Activated naive CD8-positive, alpha-beta T cell treated with anti-CD3 and anti-CD28 coated beads, Interleukin-2, amount 50 U/mL, for 16 hours (primary cell): ENCODE data around the gene AKAP13.
"Not testable (repeated sequence)": the region's sequence is repeated elsewhere in the genome, so short reads cannot be mapped to it uniquely, and the experiment has no call there.

Experiments used
- DNase-seq: peaks from one replicate; pipeline ENCODE4 v3.0.0-alpha.2; 2020; ENCODE audit warnings: low read depth, low spot score

AKAP13 gene

DNA sequence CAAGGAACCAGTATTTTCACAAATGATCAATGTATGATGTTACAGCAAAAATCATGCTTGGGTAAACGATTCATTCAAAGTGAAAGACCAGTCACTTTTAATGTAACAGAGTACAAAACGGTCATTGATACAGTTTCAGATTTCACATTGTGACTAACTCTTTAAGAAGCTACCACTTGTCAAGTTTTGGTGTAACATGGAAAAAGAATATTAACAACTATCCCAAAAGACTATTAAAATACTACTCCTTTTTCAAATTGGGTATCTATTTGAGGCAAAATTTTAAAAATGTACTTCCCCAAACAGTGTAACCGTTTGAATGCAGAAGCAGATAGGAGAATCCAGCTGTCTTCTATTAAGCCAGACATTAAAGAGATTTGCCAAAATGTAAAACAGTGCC lies 31.7 kb downstream of the AKAP13 start:
- no peak for DNase-seq

DNA sequence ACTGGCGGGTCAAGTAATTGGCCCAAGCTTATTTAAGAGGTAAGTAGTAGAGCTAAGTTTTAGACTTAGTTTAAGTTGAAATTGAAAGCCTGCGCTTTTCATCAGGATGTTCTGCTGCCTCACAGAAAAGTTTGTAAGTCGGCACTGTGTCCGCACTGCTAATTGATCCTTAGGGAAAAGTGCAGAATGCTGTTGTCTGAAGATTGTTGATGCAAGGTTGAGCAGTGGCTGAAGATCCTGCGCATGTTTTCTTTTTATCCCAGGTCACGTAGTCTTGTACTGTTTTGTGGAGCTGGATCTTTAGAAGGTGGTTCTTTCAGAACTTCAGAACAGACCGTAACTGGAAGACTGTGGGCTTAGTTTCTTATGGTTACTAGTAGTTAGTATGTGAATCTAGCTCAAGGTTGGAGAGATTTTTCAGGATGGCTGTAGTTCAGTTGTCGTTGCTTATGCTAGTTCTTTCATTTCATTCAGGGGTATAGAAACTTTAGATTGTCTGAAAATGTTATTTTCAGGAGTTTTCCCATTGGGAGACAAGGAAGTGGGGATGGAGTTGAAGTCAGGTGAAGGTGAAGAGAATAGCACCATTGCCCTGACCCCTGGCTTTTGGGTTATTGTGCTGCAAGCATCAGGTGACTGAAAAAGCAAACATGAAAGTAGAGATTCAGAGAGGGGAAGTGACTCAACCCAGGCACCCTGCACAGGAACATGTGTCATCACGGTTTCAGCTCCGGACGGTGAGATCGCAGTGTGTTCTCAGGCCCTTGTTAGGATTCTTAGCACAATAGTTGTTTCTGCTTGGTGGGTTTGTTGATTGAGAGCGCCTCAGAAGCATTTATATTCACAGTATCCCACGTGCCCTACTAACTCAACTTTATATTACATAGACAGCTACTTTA lies 32.8 kb downstream of the AKAP13 start:
- DNase-seq = peak; percentile 50

DNA sequence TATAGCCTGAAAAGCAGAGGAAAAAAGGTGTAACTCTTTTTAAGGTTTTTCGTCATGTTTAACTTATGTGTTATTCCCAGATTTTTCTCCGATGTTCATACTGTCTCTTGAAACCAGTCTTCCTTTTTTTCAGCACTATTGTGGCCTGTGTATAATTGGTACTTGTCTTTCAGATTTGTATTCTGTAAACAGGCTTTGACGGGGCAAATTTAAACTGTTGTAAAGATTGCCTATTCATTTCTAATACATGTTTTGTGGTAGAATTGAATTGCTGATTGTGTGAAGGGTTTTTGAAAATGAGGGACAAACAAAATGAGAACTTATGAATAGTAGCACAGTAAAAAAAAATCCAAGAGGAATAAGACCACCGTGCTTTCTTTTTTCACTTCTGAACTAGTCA lies 33.6 kb downstream of the AKAP13 start:
- no peak for DNase-seq

DNA sequence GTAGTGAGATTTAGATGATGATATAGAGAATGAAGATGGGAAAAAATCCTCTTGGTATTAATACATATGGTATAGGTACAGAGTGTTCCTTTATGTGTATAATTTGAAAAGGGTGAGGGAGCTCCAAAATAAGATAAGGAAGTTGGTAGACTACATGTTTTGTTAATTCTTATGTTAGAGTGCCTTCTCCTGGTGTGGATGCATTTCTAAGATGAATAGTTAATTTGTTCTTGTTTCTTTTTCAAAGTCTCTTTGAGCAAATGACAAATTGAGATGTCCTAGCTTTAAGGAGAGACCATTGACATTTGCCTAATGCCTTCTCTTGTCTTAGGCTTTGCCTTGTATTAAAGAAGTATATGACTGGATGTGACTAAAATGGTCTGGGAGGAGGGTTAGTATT lies 34.1 kb downstream of the AKAP13 start:
- DNase-seq = no peak

DNA sequence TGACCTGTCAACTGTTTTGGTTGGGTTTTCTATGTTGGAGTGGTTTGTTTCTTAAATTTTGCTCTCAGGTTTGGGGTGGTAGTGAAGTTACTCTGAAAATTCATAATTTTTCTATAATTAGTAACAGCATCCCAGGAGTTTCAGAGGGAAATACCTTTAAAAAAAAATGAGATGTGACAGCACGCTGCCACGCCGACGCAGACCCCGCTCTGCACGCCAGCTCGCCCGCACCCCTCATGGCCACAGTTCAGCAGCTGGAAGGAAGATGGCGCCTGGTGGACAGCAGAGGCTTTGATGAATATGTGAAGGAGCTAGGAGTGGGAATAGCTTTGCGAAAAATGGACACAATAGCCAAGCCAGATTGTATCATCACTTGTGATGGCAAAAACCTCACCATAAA lies 34.6 kb downstream of the AKAP13 start:
- DNase-seq = no peak

DNA sequence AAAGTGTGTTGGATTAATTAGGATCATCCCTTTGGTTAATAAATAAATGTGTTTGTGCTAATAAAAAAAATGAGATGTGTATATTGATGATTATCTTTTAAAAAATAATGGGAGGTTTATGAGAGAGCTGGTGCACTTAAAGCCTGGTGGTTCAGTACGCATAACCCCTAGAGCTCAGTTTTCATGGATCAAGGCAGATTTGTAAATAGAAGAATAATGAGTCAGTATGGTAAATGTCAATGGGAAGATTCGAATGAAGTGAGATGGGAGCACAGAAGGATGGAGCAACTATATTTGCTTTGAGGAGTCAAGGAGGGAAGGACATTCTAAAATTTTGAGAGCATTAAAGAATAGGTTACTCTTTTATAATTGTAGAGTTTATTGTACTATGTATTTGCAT lies 35.4 kb downstream of the AKAP13 start:
- no peak for DNase-seq

DNA sequence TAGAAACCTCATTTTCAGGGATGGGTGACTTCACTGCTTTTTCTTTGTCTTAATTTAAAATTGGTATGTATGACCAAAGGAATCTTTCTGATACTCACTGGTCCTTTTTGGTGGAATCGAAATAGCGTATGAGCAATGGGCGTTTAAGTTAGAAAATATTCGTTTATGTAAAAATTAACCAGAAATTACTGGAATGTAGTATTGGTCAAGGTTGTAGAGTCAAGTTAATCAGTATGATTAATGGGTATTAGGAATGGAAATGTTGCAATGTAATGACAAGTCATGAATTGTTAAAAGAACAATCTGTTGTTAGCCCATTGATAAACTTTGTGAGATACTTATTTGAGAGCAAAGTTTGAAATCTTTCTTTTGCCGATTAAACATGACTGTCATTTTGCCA lies 36.9 kb downstream of the AKAP13 start:
- DNase-seq = no peak

DNA sequence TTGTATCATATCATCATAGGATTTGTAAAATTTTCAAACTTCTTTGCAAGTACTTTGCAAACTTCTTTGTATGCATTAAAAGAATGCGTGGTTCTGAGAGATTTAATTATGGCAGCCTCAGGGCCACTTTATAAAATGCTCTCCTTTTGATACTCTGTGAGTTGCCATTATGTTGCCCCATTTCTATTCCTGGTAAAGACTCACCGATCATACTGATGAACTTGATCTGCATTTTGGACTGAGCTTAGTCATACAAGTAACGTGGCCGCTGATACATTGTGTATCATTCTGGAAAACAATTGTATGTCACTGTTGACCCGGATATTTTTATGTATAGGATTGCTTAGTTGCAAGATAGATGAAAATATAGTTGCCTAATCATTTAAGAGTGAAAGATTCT lies 38.8 kb downstream of the AKAP13 start:
- DNase-seq = no peak

DNA sequence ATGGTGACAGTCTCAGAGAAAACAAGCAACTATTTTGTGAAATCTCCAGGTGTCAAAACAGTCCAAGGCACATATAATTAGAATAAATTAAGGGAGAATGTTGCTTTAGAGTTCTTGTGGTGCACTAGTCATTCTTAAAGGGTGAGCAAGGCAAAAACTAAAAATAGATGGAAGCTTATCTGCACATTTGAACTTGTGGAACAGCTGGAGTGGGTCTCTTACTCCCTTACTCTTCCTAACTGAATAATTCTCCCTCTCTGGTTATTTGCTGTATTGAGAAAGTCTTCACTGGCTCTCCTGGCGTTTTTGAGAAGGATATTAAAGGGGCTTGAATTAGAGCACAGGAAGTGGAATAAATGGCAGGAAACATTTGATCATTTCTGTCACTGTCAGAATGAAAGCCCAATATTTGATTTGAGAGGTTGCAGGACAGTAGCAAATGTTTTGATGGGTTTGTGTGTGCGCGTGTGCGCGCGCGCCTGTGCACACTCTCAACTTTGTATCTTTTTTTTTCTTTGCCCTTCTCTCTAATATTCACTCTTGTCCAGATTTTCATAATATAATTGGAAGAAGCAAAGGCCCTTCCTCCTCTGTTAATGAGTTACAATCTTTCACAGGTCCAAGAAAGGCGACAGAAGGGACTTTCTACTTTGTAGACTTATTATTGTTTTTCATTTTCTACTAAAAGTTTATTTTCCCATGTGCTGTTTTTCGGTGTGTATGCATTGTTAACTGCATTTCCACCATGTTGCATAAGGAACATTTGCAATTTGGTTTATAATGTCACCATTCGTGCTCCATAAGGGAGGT lies 40.9 kb downstream of the AKAP13 start:
- no peak for DNase-seq

DNA sequence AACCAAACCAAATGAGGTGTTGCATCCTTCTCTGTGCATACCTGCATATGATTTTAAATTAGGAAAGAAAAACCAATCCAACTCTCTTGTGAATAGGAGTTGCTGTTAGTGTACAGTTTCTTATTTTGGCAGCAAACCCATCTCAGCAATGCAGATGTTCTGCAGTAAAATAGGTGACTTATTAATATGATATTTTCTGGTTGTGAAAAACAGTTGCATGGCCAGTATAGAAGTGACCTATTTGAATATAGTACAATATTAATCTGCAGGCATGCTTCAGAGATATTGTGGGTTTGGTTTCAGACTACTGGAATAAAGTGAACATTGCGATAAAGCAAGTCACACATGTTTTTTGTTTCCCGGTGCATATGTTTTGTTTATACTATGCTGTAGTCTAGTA lies 42.2 kb downstream of the AKAP13 start:
- no peak for DNase-seq

DNA sequence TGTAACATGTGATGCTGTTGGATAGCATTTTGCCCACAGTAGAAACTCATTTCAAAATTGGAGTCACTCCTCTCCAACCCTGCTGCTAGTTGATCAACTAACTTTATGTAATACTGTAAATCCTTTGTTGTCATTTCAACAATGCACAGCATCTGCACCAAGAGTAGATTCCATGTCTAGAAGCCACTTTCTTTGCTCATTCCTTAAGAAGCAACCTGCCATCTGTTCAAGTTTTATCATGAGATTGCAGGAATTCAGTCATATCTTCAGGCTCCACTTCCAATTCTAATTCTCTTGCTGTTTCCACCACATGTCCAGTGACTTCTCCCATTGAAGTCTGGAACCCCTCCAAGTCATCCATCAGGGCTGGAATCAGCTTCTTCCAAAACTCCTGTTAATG lies 42.9 kb downstream of the AKAP13 start:
- DNase-seq = no peak

DNA sequence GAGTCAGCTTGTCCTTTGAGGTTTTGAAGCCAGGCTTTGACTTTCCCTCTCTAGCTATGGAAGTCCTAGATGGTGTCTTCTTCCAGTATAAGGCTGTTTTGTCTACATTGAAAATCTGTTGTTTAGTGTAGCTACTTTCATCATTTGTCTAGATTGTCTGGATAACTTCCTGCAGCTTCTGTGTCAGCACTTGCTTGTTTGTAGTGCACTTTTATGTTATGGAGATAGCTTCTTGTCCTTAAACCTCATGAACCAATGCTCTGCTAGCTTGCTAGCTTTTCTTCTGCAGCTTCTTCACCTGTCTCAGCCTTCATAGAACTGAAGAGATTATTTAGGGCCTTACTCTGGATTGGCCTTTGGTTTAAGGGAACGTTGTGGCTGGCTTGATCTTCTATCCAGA lies 43.8 kb downstream of the AKAP13 start:
- no peak for DNase-seq

DNA sequence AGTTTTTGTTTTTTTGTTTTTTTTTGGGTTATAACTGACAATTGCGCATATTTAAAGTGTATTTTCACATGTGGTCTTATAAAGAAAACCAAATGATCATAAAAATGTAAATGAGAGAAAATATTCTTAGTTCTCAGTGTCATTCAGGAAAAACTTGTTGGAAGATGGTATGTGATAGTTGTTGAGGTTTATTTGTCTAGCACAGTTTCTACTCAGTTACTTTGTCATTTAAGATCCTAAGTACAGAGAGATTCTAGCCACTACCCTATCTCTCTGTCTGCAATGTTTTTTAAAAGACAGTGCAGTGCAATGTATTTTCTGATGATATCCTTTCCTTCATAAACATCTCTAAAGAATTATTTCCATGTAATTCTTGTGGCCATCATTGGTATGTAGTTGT lies 46.1 kb downstream of the AKAP13 start:
- DNase-seq = no peak

DNA sequence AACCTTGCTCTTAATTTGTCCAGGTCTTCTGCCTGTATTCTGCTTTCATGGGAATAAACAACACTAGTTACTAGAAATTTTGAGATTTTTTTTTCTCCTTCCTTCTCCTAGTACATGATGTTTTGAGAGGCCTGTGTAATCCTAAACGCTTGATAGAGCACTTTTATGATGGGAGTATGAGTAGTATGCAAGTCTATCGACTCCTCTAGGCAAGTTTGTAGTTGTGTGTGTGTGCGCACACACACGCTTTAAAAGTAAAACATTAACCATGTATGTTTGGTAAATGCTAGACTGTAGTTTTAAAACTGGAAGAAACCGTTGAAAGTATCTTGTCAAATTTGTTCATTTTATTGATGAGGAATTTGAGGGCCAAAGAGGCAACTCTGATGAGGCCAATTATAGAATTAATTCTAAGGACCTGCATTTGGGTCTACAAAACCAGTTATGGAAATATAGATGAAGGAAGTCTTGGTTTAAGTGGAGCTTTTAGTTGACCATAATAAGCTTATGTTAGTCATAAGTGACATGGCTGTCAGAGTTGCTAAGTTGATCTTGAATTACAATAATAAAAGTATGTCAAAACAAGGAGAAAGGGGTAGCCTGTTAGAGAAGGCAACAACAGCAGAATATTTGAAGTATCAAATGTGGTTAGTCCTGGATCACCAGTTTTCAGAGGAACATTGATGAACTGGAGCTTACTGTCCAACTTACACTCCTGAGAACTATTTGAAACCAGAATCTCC lies 47.1 kb downstream of the AKAP13 start:
- DNase-seq = no peak

DNA sequence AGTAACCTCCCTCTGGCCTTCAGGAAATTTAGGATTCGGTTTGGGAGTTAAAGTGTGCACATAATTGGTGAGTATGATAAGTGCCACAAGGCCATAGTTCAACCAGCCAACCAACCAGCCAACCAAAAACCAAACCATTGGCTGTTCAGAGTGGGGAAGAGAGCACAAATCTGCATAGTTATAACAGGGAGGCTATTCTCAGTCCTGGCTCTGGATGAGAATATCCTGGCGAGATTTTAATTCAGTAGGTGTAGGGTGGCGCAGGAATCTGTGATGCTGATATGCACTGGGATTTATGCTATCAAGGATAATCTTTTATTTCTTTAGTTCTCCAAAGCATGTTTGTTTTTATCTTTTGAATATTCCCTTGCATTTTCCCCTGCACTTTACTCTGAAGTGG lies 49.1 kb downstream of the AKAP13 start:
- no peak for DNase-seq

DNA sequence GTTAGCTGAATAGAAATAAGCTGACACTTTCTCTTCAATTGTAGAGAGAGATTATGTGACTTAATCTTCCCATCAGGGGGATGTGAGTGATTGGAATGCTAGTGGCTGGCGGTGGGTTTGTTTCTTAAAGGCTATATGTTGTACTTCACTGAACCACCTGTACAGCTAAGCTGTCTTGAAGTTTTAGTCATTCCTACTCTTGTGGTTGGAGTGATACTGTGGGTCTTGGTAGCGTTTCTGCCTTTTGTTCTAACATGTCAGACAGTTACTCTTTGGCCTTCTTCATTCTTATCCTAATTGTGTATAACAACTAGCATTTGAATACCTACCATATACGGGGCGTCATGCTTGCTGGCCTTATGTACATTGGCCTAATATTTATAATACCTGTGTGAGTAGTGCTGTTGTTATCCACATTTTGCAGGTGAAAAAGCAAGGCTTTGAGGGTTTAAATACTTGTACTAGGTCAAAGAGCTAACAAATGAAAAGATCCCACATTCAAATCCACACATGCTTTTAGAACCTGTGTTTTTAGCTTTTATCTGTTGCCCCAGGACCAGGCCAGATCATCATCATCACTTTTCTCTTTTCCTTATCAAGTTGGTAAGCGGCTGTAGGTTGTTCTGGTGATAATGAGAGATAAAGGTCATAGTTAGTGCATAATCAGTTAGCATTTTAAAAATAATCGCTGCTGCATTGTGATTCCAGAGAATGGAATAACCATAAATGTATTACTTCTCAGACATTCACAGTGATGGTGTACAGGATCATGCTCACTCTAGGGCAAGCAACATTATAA lies 50.2 kb downstream of the AKAP13 start:
- DNase-seq = no peak

DNA sequence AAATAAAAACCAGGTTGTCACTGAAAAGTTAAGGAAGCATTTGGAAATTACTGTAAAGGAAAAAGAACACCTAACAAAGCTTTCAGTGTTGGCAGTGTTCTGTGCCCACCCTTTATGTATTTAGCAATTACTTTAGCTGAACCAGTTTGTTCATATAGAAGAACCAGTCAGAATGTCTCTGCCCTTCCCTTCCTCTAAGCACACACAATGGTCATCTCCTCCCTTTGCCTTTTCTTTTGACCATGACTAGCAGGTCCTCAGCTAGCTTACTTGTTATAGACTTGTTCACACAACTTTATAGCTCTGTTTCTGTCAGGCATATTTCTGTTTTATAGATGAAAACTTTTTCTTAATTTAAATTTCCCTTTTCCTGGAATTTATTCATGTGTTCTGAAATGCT lies 59.6 kb downstream of the AKAP13 start:
- no peak for DNase-seq

DNA sequence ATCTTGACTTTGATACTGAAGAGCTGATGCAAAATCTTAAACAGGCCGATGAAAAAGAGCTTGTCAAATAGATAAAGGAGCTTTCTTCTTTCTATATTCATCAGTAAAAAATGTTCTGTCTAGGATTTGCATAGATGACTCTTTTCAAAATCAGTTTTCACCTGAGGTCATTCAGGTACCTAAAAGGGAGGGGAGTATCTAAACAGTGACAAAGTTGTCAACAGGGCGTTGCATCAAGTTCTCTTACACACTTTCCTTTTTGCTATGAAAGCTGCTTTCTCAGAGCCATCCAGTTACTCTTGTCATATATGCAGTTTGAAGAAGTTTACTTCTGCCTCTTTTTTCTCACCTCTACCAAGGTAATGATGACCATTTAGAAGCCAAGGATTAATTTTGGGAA lies 60.0 kb downstream of the AKAP13 start:
- no peak for DNase-seq

DNA sequence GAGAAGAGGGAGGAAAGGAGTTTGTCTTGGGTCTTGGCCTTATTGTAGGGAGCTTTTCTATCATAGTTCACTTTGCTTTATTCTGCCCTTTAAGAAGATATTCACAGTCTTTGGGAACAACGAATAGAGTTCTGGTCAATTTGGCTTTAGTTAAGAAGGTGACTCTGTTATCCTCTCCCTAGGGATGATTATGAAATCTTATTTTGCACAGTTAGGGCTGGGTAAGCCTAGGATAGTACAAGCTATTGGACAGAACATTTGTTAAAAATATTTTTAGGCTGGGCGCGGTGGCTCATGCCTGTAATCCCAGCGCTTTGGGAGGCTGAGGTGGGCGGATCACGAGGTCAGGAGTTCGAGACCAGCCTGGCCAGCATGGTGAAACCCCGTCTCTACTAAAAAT lies 61.5 kb downstream of the AKAP13 start:
- not testable (repeated sequence) for DNase-seq

DNA sequence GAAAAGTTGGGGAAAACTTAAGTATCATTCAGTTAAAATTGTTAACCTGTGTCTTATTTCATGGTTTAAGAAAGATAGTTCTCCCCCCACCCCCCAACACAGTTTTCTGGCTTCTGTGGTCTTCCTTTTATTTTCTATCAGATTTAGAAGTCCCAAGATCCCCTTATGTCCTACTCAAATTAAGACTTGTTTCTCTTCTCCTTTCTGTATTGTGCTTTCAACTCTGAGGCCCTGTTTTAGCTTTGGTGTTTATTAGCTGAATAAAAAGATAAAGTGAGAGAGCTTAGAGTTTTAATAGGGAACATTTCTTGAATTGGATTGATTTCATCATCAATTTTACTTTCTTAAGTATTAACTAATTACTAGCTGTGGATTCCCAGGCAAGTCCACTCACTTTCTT lies 62.6 kb downstream of the AKAP13 start:
- no peak for DNase-seq

DNA sequence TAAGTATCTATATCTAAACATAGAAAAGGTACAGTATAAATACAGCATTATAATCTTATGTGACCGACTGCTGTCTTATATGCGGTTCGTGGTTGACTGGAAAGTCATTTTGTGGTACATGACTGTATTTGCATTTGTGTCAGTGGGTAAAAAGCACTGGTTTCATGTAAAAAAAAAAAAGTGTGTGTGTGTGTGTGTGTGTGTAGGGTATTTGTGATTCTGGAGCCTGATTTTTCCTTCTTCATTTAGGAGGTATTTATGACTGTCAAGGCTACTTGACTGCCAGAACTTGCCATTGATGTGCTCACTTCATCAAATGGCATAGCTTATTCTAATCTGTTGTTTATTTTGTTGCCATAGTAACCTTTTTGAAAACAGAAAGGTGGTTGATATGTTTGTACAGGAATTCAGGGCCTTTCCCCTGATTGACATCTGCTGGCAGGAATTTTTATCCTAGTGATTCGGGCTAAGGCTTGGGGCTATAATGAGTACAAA lies 63.2 kb downstream of the AKAP13 start:
- DNase-seq = no peak
